Muscle of leg (tissue), 11 donors: Measurements from ENCODE around the gene GUCA2B. TPM values are rescaled to one million over a fixed set of nuclear protein-coding genes. Genes with fewer than 3 reads are reported as not detected.

Experiments
- DNase-seq: peaks from one replicate; pipeline ENCODE4 v3.0.0; 2013
- H3K27ac ChIP-seq: one replicate; pipeline ENCODE4 v1.5.1; 2013; ENCODE audit warnings: mild to moderate bottlenecking, low read length, control low read depth
- H3K27me3 ChIP-seq: one replicate; pipeline ENCODE4 v1.6.1; 2013; ENCODE audit warnings: low read length; ENCODE audit not compliant: control insufficient read depth, insufficient read depth
- H3K36me3 ChIP-seq: one replicate; pipeline ENCODE4 v1.6.1; 2013; ENCODE audit warnings: low read length; ENCODE audit not compliant: control insufficient read depth, insufficient read depth
- H3K4me1 ChIP-seq: one replicate; pipeline ENCODE4 v1.6.1; 2013; ENCODE audit warnings: low read length; ENCODE audit not compliant: control insufficient read depth, insufficient read depth
- H3K4me3 ChIP-seq: one replicate; pipeline ENCODE4 v1.5.1; 2013; ENCODE audit warnings: low read length, control low read depth
- H3K9me3 ChIP-seq: replicated peaks from 2 replicates; pipeline ENCODE4 v1.6.1; 2013; ENCODE audit warnings: low read depth, low read length; ENCODE audit not compliant: control insufficient read depth
- WGBS: methylation state at CpG from one replicate; pipeline ENCODE4 v1.1.5; 2013; ENCODE audit warnings: missing lambda C conversion rate; ENCODE audit not compliant: insufficient coverage; 5-methylcytosine and 5-hydroxymethylcytosine counted together
- polyA plus RNA-seq, 8 donors: library from polyadenylated mRNA; unstranded; fragments of 120-200 nt; gene quantifications; one replicate each; pipeline versions ENCODE4 v1.2.1 to v1.2.3, GENCODE V29; 2013; ENCODE audit warnings: inconsistent platforms in 1 of 8, low replicate concordance in 1 of 8; ENCODE audit not compliant: insufficient read length in 8 of 8, insufficient read depth in 1 of 8
- total RNA-seq: library from RNA; stranded (reverse); fragments of 120-200 nt; gene quantifications from one replicate; pipeline ENCODE4 v1.2.4, GENCODE V29; 2013

GUCA2B gene
- total and polyA plus RNA-seq, 9 donors, result 0.32 TPM; not detected in 8

- WGBS, result 57% methylated on average over 2 of the region's 2 CpGs
- Histone ChIP-seq H3K27ac (no peak overlapping the region), H3K9me3 (no peaks in the 10 kb centered on the region), H3K36me3 (no peaks in the 10 kb centered on the region), H3K27me3 (peaks cover 2% of the 10 kb centered on the region), H3K4me1 (no peaks in the 10 kb centered on the region), H3K4me3 (no peak overlapping the region)
- DNase-seq, result no peak
Measured at GRCh38 chr1:42128499-42128898, 24.7 kb upstream of the GUCA2B start.

- WGBS, result no CpG with 5 or more reads among the region's 3 CpGs
- H3K27me3 ChIP-seq, result peaks cover 2% of the 10 kb centered on the region
- no peak for DNase-seq
- no peaks in the 10 kb centered on the region for H3K4me1 ChIP-seq
- no peaks in the 10 kb centered on the region for H3K36me3 ChIP-seq
- H3K9me3 ChIP-seq, result no peaks in the 10 kb centered on the region
- no peak overlapping the region for H3K27ac ChIP-seq
- no peak overlapping the region for H3K4me3 ChIP-seq
Measured at GRCh38 chr1:42128964-42129363, 24.2 kb upstream of the GUCA2B start.

GRCh38 chr1:42130061-42130660 lies 23.0 kb upstream of the GUCA2B start:
- Histone ChIP-seq H3K4me1 (no peaks in the 10 kb centered on the region), H3K36me3 (no peaks in the 10 kb centered on the region), H3K27ac (no peak overlapping the region), H3K4me3 (no peak overlapping the region), H3K9me3 (no peaks in the 10 kb centered on the region), H3K27me3 (peaks cover 4% of the 10 kb centered on the region)
- DNase-seq, result no peak
- 83% methylated on average over 4 of the region's 5 CpGs for WGBS

GRCh38 chr1:42133390-42133789 lies 19.8 kb upstream of the GUCA2B start:
- no peaks in the 10 kb centered on the region for H3K36me3 ChIP-seq
- no peaks in the 10 kb centered on the region for H3K9me3 ChIP-seq
- H3K27ac ChIP-seq, result no peak overlapping the region
- no peaks in the 10 kb centered on the region for H3K4me1 ChIP-seq
- peaks cover 4% of the 10 kb centered on the region for H3K27me3 ChIP-seq
- no peak overlapping the region for H3K4me3 ChIP-seq
- WGBS, result 75% methylated on average over 3 of the region's 5 CpGs
- DNase-seq, result no peak

- no peaks in the 10 kb centered on the region for H3K36me3 ChIP-seq
- no peak for DNase-seq
- H3K4me3 ChIP-seq, result no peak overlapping the region
- no peaks in the 10 kb centered on the region for H3K4me1 ChIP-seq
- H3K9me3 ChIP-seq, result no peaks in the 10 kb centered on the region
- 85% methylated on average over 6 of the region's 10 CpGs for WGBS
- peaks cover 4% of the 10 kb centered on the region for H3K27me3 ChIP-seq
- H3K27ac ChIP-seq, result no peak overlapping the region
Measured at GRCh38 chr1:42133809-42134526, 19.2 kb upstream of the GUCA2B start.

- DNase-seq, result no peak
- Histone ChIP-seq H3K27me3 (peaks cover 2% of the 10 kb centered on the region), H3K36me3 (no peaks in the 10 kb centered on the region), H3K4me1 (no peaks in the 10 kb centered on the region), H3K4me3 (no peak overlapping the region), H3K27ac (no peak overlapping the region), H3K9me3 (no peaks in the 10 kb centered on the region)
- WGBS, result no CpG with 5 or more reads among the region's 3 CpGs
Measured at GRCh38 chr1:42135426-42135825, 17.8 kb upstream of the GUCA2B start.

GRCh38 chr1:42136466-42136865 lies 16.7 kb upstream of the GUCA2B start:
- no peaks in the 10 kb centered on the region for H3K4me1 ChIP-seq
- no peak for DNase-seq
- no peak overlapping the region for H3K27ac ChIP-seq
- H3K9me3 ChIP-seq, result no peaks in the 10 kb centered on the region
- H3K4me3 ChIP-seq, result no peak overlapping the region
- H3K36me3 ChIP-seq, result no peaks in the 10 kb centered on the region
- H3K27me3 ChIP-seq, result peaks cover 2% of the 10 kb centered on the region

- Histone ChIP-seq H3K27ac (no peak overlapping the region), H3K27me3 (peaks cover 8% of the 10 kb centered on the region), H3K4me1 (no peaks in the 10 kb centered on the region), H3K9me3 (no peaks in the 10 kb centered on the region), H3K36me3 (no peaks in the 10 kb centered on the region), H3K4me3 (no peak overlapping the region)
- DNase-seq, result no peak
- 81% methylated on average over 9 of the region's 10 CpGs for WGBS
Measured at GRCh38 chr1:42137766-42138165, 15.4 kb upstream of the GUCA2B start.

- H3K9me3 ChIP-seq, result no peaks in the 10 kb centered on the region
- DNase-seq, result no peak
- peaks cover 10% of the 10 kb centered on the region for H3K27me3 ChIP-seq
- 83% methylated on average over 1 of the region's 4 CpGs for WGBS
- H3K4me3 ChIP-seq, result no peak overlapping the region
- no peak overlapping the region for H3K27ac ChIP-seq
- no peaks in the 10 kb centered on the region for H3K36me3 ChIP-seq
- H3K4me1 ChIP-seq, result peaks cover 2% of the 10 kb centered on the region
Measured at GRCh38 chr1:42138586-42138985, 14.6 kb upstream of the GUCA2B start.

GRCh38 chr1:42139444-42139843 lies 13.8 kb upstream of the GUCA2B start:
- no peaks in the 10 kb centered on the region for H3K36me3 ChIP-seq
- H3K9me3 ChIP-seq, result no peaks in the 10 kb centered on the region
- WGBS, result no CpG with 5 or more reads among the region's 3 CpGs
- no peak overlapping the region for H3K27ac ChIP-seq
- DNase-seq, result no peak
- no peak overlapping the region for H3K4me3 ChIP-seq
- peaks cover 10% of the 10 kb centered on the region for H3K4me1 ChIP-seq
- peaks cover 14% of the 10 kb centered on the region for H3K27me3 ChIP-seq
